Activated CD4-positive, alpha-beta T cell treated with anti-CD3 and anti-CD28 coated beads, Interleukin-2, amount 10 ng/mL, durations not matched to agents 24 days and 14 days (primary cell): ENCODE data around the gene PLEKHG7. TPM values are rescaled to one million over a fixed set of nuclear protein-coding genes. Genes with fewer than 3 reads are reported as not detected.

Experiments used
- DNase-seq: peaks from one replicate; pipeline ENCODE4 v3.0.0; 2022
- H3K27ac Mint-ChIP-seq: one replicate; pipeline ENCODE4 v1.8.0; 2022; ENCODE audit warnings: mild to moderate bottlenecking, mixed read lengths
- H3K27me3 Mint-ChIP-seq: one replicate; pipeline ENCODE4 v1.8.0; 2022; ENCODE audit warnings: mixed read lengths
- H3K36me3 Mint-ChIP-seq: one replicate; pipeline ENCODE4 v1.8.0; 2022; ENCODE audit warnings: low read depth, mild to moderate bottlenecking, mixed read lengths
- H3K4me1 Mint-ChIP-seq: one replicate; pipeline ENCODE4 v1.8.0; 2021; ENCODE audit warnings: mixed read lengths
- H3K4me3 Mint-ChIP-seq: one replicate; pipeline ENCODE4 v1.8.0; 2022; ENCODE audit warnings: mild to moderate bottlenecking, moderate library complexity, mixed read lengths
- H3K9me3 Mint-ChIP-seq: one replicate; pipeline ENCODE4 v1.8.0; 2021; ENCODE audit warnings: mixed read lengths
- intact Hi-C: fragments of 100-400 bp; cut with micrococcal nuclease; formaldehyde crosslinking; loops from one replicate; pipeline ENCODE4 v1.15.1; 2023
- total RNA-seq: library from RNA; stranded (reverse); gene quantifications from 2 replicates; pipeline ENCODE4 v1.2.3, GENCODE V29; 2022

The PLEKHG7 gene
- total RNA-seq, 1 donor from 2014 or later: not detected

DNA sequence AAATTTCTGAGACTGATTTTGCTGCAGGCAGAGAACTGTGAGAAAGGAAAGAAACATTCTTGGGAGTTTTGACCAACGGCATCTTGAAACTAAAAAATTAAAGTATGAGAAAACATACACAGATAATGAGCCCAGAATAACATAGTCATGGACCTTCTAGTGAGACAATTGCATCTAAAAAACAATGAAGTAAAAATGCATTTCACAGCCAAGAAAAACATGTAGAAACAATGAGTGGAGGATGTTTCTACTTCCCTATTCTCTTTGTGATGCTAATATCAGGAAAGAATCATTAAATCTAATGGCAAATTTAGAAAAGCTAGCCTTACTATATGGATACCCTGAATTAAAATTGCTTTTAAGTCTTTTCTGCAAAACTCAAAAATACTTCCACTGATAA lies 12.2 kb upstream of the PLEKHG7 start:
- DNase-seq: no peak
- no peaks in the 10 kb centered on the region for H3K4me1 Mint-ChIP-seq
- H3K36me3 Mint-ChIP-seq: no peaks in the 10 kb centered on the region
- H3K9me3 Mint-ChIP-seq: peaks cover 8% of the 10 kb centered on the region
- H3K27me3 Mint-ChIP-seq: no peaks in the 10 kb centered on the region
- H3K27ac Mint-ChIP-seq: no peak overlapping the region
- intact Hi-C loops: no loop called here
- H3K4me3 Mint-ChIP-seq: no peak overlapping the region

DNA sequence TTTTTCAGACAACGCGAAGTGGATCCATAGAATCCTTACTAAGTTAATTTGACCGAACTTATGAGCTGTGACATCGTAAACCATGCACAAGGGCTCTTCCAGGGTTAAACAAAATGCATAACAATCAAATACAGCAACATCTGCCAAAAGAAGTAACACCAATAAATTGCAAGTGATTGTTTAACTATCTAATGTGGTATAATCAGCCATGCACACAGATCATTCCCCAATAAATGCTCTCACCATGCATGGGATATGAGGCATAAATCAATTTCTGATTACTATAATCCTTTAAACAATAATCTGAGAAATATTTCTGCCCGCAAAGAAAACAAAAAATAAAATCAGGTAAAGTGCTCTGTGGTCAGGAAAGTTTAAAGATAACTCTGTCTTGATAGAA lies 7.7 kb upstream of the PLEKHG7 start:
- intact Hi-C loops: no loop called here
- Mint-ChIP-seq H3K4me1 (no peaks in the 10 kb centered on the region), H3K9me3 (peaks cover 19% of the 10 kb centered on the region)

GRCh38 chr12:92695577-92695976 lies 7.2 kb upstream of the PLEKHG7 start:
- intact Hi-C loops: no loop called here
- H3K4me1 Mint-ChIP-seq: no peaks in the 10 kb centered on the region

More for the DNA sequence above, 7.7 kb upstream of the PLEKHG7 start:
- no peak for DNase-seq
- Mint-ChIP-seq H3K27ac (no peak overlapping the region), H3K4me3 (no peak overlapping the region), H3K27me3 (no peaks in the 10 kb centered on the region), H3K36me3 (no peaks in the 10 kb centered on the region)

DNA sequence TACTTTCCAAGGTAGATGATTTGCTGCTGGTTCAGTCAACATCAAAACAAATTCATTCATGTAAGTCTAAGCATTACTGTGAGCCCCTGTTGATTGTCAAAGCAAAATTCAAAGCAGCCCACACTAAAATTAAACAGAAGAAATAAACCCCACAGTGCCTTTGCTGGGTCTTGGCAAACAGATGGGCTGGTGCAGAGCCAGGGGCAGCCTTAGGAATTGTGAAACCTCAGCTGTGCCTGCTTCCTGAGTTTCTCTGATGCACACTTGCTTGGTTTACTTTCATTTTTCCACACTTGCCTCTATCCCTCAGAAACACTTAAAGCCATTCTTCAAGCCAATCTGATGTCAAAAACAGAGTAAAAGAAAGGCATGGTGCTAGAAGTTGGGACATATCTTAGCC lies 6.6 kb upstream of the PLEKHG7 start:
- H3K4me3 Mint-ChIP-seq: no peak overlapping the region
- H3K4me1 Mint-ChIP-seq: no peaks in the 10 kb centered on the region
- no peaks in the 10 kb centered on the region for H3K27me3 Mint-ChIP-seq
- DNase-seq: no peak
- intact Hi-C loops: no loop called here
- H3K27ac Mint-ChIP-seq: no peak overlapping the region
- H3K36me3 Mint-ChIP-seq: no peaks in the 10 kb centered on the region
- H3K9me3 Mint-ChIP-seq: peaks cover 19% of the 10 kb centered on the region

More at GRCh38 chr12:92695577-92695976, 7.2 kb upstream of the PLEKHG7 start:
- Mint-ChIP-seq H3K4me3 (no peak overlapping the region), H3K9me3 (peaks cover 19% of the 10 kb centered on the region), H3K27ac (no peak overlapping the region), H3K36me3 (no peaks in the 10 kb centered on the region), H3K27me3 (no peaks in the 10 kb centered on the region)
- DNase-seq: no peak

GRCh38 chr12:92698474-92698873 lies 4.3 kb upstream of the PLEKHG7 start:
- Mint-ChIP-seq H3K9me3 (peaks cover 17% of the 10 kb centered on the region), H3K27ac (no peak overlapping the region), H3K27me3 (no peaks in the 10 kb centered on the region), H3K4me1 (peaks cover 4% of the 10 kb centered on the region), H3K4me3 (no peak overlapping the region), H3K36me3 (no peaks in the 10 kb centered on the region)
- DNase-seq: no peak
- intact Hi-C loops: no loop called here

GRCh38 chr12:92701441-92701840 lies 1.3 kb upstream of the PLEKHG7 start:
- H3K27ac Mint-ChIP-seq: no peak overlapping the region
- no peaks in the 10 kb centered on the region for H3K27me3 Mint-ChIP-seq
- H3K9me3 Mint-ChIP-seq: peaks cover 14% of the 10 kb centered on the region
- intact Hi-C loops: no loop called here
- peaks cover 4% of the 10 kb centered on the region for H3K4me1 Mint-ChIP-seq
- no peak for DNase-seq
- no peak overlapping the region for H3K4me3 Mint-ChIP-seq
- no peaks in the 10 kb centered on the region for H3K36me3 Mint-ChIP-seq

DNA sequence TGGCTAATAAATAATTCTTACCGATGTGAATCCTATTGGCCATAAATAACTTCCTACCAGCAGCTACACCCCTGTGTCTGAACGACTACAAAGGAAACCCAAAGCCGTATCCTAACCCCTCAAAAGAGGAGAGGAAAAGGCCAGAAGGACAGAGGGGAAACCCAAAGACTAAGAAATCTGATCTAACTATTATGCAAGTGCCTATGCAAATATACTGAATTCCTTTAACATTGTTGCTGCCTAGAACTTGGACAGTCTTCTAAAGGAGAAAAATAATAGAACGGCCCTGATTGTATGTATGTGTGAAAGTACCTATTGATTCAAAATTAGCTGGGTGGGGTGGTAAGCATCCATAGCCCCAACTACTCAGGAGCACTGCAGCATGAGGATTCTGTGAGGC lies 997 bp downstream of the PLEKHG7 start:
- intact Hi-C loops: no loop called here
- H3K4me3 Mint-ChIP-seq: no peak overlapping the region
- peaks cover 4% of the 10 kb centered on the region for H3K4me1 Mint-ChIP-seq
- H3K27ac Mint-ChIP-seq: no peak overlapping the region
- no peaks in the 10 kb centered on the region for H3K36me3 Mint-ChIP-seq
- DNase-seq: no peak
- peaks cover 8% of the 10 kb centered on the region for H3K9me3 Mint-ChIP-seq
- H3K27me3 Mint-ChIP-seq: no peaks in the 10 kb centered on the region

GRCh38 chr12:92706594-92706993 lies 3.8 kb downstream of the PLEKHG7 start:
- DNase-seq: no peak
- Mint-ChIP-seq H3K36me3 (no peaks in the 10 kb centered on the region), H3K27ac (no peak overlapping the region), H3K9me3 (peaks cover 3% of the 10 kb centered on the region), H3K27me3 (no peaks in the 10 kb centered on the region), H3K4me1 (peaks cover 4% of the 10 kb centered on the region), H3K4me3 (no peak overlapping the region)
- intact Hi-C loops: no loop called here

- H3K4me1 Mint-ChIP-seq: no peaks in the 10 kb centered on the region
- H3K27ac Mint-ChIP-seq: no peak overlapping the region
- H3K4me3 Mint-ChIP-seq: no peak overlapping the region
- H3K27me3 Mint-ChIP-seq: no peaks in the 10 kb centered on the region
- DNase-seq: no peak
- no peaks in the 10 kb centered on the region for H3K36me3 Mint-ChIP-seq
- intact Hi-C loops: no loop called here
- H3K9me3 Mint-ChIP-seq: peaks cover 3% of the 10 kb centered on the region
Measured at GRCh38 chr12:92707926-92708325, 5.1 kb downstream of the PLEKHG7 start.

DNA sequence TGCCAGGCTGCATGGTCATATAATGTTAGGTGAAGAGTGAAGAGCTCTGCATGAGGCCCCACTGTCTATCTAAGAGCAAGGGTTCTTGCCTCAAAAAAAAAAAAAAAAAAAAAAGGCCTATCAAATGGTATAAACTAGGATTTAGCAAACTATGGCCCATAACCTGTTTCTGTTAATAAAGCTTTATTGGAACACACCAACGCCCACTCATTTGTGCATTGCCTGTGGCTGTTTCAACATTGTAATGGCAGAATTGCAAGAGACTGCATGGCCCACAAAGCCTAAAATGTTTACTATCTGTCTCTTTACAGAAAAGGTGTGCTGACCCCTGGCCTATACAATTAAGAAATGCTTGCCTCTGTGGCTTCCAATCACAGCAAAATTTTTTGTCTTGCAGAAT lies 12.8 kb downstream of the PLEKHG7 start:
- no peaks in the 10 kb centered on the region for H3K27me3 Mint-ChIP-seq
- intact Hi-C loops: no loop called here
- H3K4me1 Mint-ChIP-seq: no peaks in the 10 kb centered on the region
- no peak overlapping the region for H3K27ac Mint-ChIP-seq
- H3K9me3 Mint-ChIP-seq: peaks cover 6% of the 10 kb centered on the region
- no peak overlapping the region for H3K4me3 Mint-ChIP-seq
- DNase-seq: no peak
- no peaks in the 10 kb centered on the region for H3K36me3 Mint-ChIP-seq

- no peaks in the 10 kb centered on the region for H3K27me3 Mint-ChIP-seq
- no peaks in the 10 kb centered on the region for H3K36me3 Mint-ChIP-seq
- no peaks in the 10 kb centered on the region for H3K4me1 Mint-ChIP-seq
- no peak overlapping the region for H3K27ac Mint-ChIP-seq
- no peak overlapping the region for H3K4me3 Mint-ChIP-seq
- peaks cover 6% of the 10 kb centered on the region for H3K9me3 Mint-ChIP-seq
- intact Hi-C loops: no loop called here
- no peak for DNase-seq
Measured at GRCh38 chr12:92717202-92717601, 14.4 kb downstream of the PLEKHG7 start.

- no peak overlapping the region for H3K27ac Mint-ChIP-seq
- peaks cover 2% of the 10 kb centered on the region for H3K27me3 Mint-ChIP-seq
- H3K9me3 Mint-ChIP-seq: peaks cover 3% of the 10 kb centered on the region
- DNase-seq: no peak
- no peak overlapping the region for H3K4me3 Mint-ChIP-seq
- intact Hi-C loops: no loop called here
- no peaks in the 10 kb centered on the region for H3K4me1 Mint-ChIP-seq
- no peaks in the 10 kb centered on the region for H3K36me3 Mint-ChIP-seq
Measured at GRCh38 chr12:92718483-92718990, 15.7 kb downstream of the PLEKHG7 start.

GRCh38 chr12:92719674-92720073 lies 16.9 kb downstream of the PLEKHG7 start:
- Mint-ChIP-seq H3K27me3 (peaks cover 2% of the 10 kb centered on the region), H3K4me1 (no peaks in the 10 kb centered on the region), H3K27ac (no peak overlapping the region), H3K4me3 (no peak overlapping the region), H3K36me3 (no peaks in the 10 kb centered on the region), H3K9me3 (no peaks in the 10 kb centered on the region)
- DNase-seq: no peak
- intact Hi-C loops: no loop called here

DNA sequence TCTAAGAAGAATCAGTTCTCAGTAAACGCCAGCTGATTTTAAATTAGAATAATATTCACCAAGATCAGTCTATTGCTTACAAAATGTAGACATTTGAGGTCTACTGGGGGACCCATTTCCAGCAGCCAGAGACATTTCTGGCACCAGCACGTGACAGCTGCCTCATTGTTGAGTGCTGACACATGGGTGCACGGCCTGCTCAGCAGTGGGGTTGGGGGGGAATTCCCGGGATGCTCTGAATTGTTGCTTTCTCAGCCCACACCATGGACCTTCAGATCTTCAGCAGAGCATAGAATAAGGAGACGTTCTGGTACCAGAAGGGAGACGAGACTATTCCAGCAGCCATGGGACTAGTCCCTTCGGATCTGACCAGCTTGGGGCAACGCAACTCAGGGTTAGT lies 18.3 kb downstream of the PLEKHG7 start:
- Mint-ChIP-seq H3K9me3 (no peaks in the 10 kb centered on the region), H3K4me1 (no peaks in the 10 kb centered on the region), H3K36me3 (no peaks in the 10 kb centered on the region), H3K4me3 (no peak overlapping the region), H3K27me3 (peaks cover 2% of the 10 kb centered on the region), H3K27ac (no peak overlapping the region)
- DNase-seq: no peak
- intact Hi-C loops: no loop called here

GRCh38 chr12:92721656-92722055 lies 18.9 kb downstream of the PLEKHG7 start:
- DNase-seq: no peak
- Mint-ChIP-seq H3K4me3 (no peak overlapping the region), H3K9me3 (no peaks in the 10 kb centered on the region), H3K4me1 (no peaks in the 10 kb centered on the region), H3K36me3 (no peaks in the 10 kb centered on the region), H3K27ac (no peak overlapping the region), H3K27me3 (peaks cover 2% of the 10 kb centered on the region)
- intact Hi-C loops: no loop called here
